ENCODE data around the gene SUGCT.

- TF ChIP-seq CTCF (IDR thresholded peaks at IDR 0.05) (no peak), TEAD1 (CRISPR knock-in tag; IDR thresholded peaks at IDR 0.05) (no peak), ESRRA (CRISPR knock-in tag; IDR thresholded peaks at IDR 0.05; ENCODE audit: borderline replicate concordance) (no peak), MAX (CRISPR knock-in tag; IDR thresholded peaks at IDR 0.05) (no peak), CREB1 (CRISPR knock-in tag; IDR thresholded peaks at IDR 0.05) (no peak), ZNF281 (CRISPR knock-in tag; IDR thresholded peaks at IDR 0.05) (no peak), E2F4 (CRISPR knock-in tag; IDR thresholded peaks at IDR 0.05; ENCODE audit: borderline replicate concordance, low read depth) (no peak), GABPB1 (CRISPR knock-in tag; IDR thresholded peaks at IDR 0.05) (no peak), SP1 (CRISPR knock-in tag; conservative IDR thresholded peaks at IDR 0.05) (no peak), SMAD3 (CRISPR knock-in tag; IDR thresholded peaks at IDR 0.05; ENCODE audit: borderline replicate concordance) (no peak), GTF2I (CRISPR knock-in tag; conservative IDR thresholded peaks at IDR 0.05) (no peak), ZNF121 (CRISPR knock-in tag; IDR thresholded peaks at IDR 0.05) (no peak)
Measured at GRCh38 chr7:40288827-40289226, 154.0 kb downstream of the SUGCT start.
